ENCODE data around the gene ABCA1.
"Not testable (repeated sequence)": the region's sequence is repeated elsewhere in the genome, so short reads cannot be mapped to it uniquely, and the experiment has no call there.

Gene ABCA1

DNA sequence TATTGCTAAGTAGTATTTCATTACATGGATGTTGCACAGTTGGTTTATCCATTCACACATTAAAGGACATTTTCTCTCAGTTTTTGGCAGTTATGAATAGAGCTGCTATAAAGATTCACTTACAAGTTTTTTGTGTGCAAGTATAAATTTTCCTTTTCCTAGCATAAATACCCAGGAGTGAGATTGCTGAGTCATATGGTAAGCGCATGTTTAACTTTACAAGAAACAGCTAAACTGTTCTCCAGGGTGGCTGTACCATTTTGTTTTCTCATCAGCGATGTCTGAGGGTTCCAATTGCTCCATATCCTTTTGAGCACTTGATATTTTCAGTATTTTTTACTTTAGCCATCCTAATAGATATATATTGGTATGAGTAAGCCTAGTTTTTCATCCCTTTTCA, 16.4 kb upstream of the ABCA1 start:
- DNase-seq (ENCODE audit: low spot score): no peak

DNA sequence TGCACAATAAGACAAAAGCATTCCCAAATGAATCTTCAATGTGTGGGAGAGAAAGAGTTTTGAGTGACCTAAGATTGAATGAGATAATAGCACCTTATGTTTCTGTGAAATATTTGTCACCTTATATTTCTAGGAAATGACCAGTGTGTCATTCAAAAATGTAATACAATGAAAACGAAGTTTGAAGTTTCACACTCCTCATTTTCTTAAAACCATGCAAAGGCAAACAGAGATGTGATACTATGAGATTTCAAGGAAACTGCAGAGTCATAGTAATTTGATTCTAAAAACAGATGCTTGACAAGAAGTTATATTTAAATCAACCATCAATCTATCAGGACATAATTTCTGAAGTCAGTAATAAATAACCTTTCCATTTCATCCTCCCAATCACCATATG, 13.6 kb upstream of the ABCA1 start:
- no peak for DNase-seq (ENCODE audit: low spot score)

DNA sequence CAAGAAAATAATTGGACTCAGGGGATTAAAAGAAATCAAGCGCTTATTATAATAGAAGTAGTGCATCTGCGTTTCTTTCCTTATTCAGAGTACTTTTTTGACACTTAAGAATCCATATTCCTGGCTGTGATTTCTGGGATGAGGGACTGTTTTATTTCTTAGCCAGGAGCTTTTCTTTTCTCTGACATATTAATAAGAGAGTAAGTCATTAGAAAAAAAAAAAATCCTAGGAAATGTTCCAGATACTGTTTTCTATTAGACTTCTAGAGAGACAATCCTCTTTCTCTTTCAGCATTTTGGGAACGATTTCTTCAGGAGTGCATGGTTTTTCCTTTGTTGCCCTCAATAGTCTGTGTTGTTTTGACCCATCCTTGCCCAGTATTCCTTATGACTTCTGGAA, 8.3 kb upstream of the ABCA1 start:
- DNase-seq (ENCODE audit: low spot score): no peak

DNA sequence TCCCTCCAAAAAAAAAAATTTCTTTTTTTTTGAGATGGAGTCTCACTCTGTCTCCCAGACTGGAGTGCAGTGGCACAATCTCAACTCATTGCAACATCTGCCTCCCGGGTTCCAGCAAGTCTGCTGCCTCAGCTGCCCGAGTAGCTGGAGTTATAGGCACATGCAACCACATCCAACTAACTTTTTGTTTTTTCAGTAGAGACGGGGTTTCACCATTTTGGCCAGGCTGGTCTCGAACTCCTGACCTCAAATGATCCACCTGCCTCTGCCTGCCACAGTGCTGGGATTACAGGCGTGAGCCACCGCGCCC, 7.5 kb upstream of the ABCA1 start:
- DNase-seq (ENCODE audit: low spot score): not testable (repeated sequence)

DNA sequence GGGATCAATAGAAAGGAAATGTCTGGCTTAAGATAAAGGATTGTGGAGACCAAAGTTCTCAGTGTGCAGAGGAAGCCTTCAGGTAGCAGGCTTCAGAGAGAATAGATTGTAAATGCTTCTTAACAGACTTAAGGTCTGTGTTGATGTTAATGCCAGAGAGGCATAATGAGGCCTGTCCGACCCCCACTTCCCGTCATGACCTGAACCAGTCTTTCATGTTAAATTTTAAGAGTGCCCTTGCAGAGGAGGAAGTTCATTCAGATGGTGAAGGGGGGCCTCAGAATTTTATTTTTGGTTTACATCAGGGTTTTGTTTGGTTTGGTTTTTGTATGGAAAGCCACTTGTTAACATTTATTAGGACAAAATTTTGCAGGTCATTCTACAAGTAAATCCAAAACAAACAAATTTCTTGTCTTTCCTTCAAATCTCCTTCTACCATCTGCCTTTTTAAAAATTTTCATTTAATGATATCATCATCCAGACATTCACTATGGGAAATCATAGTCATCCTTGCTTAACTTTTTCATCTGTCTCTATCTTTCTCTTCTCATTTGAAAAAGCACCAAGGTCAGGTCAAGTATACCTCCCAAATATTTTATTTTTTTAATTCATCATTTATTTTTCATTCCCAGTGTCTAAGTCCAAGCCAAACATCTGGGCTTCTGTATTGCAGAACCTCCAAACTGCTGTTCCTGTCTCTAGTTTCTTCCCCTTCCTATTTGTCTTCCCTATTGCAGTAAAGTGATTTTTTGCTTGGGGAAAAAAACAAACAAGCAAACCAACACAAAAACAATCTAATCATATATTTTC, 6.9 kb upstream of the ABCA1 start:
- no peak for DNase-seq (ENCODE audit: low spot score)

DNA sequence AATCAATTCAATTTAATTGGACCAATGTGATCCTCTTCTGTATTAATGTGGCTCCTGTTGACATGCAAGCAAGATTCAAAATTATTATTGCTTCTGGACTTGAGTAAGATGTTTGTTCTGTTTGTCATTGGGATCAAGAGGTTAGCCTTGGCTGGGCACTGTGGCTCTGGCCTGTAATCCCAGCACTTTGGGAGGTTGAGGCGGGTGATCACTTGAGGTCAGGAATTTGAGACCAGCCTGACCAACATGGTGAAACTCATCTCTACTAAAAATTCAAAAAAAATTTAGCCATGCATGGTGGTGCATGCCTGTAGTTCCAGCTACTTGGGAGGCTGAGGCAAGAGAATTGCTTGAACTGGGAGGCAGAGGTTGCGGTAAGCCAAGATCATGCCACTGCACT, 5.1 kb upstream of the ABCA1 start:
- DNase-seq (ENCODE audit: low spot score): not testable (repeated sequence)

DNA sequence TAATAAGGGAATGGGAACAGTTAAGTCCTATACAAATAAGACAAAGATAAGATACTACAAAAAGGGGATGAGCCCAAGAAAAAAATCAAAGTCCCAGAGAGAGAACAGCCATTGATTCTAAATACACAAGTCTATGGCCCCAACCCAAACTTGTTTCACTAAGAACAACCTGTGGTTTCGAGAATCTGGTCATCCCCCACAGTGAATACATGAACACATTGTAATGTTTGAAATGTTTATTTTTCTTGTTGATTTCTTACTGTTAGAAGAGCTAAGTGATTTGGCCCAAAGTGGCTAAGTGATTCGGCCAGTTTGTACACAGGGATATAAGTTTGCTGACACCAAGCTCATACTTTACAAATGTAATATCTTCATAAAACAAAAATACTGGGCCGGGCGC, 3.3 kb upstream of the ABCA1 start:
- DNase-seq (ENCODE audit: low spot score): no peak

DNA sequence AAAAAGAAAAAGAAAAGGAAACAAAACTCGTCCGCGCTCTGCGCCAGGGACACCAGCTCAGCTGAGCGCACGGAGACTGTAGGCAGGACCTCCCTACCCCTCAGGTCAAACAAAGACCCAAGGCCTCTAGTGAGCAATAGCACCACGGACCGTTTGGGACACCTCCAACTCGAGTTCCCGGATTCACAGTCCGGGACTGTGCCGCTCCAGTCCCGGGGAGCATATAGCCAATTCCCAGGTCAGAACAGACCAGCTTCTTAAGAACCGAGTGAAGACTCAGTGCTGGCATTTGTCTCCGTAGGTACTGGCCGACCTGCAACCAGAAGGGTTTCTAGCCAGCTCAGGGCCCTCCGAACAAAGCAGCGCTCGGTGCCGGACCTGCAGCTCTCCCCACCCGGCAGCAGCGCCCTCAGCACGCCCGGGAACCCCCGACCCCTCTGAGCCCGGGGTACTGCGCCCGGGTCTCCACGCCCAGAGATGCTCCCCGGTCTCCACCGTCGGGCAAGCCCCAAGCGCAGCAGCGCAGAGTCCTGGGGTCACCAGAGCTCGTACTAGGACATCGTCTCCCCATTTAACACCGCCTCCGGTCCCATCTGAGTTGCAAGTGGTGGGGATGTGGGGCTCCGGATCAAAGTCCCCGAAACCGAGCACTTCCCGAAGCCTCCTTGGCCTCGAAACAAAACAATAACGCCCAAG, 591 bp downstream of the ABCA1 start:
- DNase-seq (ENCODE audit: low spot score): peak; percentile 13

DNA sequence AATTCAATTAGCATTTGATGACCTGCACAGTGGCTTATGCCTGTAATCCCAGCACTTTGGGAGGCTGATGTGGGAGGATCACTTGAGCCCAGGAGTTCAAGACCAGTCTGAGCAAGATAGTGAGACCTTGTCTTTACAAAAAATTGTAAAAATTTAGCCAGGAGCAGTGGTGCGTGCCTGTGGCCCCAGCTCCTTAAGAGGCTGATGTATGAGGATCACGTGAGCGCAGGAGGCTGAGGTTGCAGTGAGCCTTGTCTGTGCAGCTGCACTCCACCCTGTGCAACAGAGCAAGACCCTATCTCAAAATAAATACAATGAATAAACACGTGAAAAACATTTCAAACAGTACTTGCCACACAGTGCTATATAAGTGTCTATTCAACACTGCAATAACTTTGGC, 4.2 kb downstream of the ABCA1 start:
- no peak for DNase-seq (ENCODE audit: low spot score)

DNA sequence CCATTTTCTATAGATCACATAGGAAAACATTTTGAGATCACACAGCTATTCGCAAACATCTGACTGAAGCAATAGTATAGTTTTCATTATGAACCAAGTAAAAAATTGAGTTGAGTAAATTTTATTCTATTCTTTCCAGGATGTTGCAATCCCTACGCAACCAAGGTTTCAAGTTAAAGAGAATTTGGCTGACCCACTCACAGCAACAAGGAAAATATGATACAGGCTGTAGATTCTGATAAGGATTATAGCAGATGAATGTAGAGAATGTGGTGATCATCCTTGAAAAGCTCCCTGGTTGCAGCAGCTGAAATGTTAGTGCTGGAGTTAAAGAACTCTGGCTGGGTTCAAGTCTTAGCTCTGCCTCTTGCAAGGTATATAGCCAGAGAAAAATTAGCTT, 4.7 kb downstream of the ABCA1 start:
- DNase-seq (ENCODE audit: low spot score): no peak

DNA sequence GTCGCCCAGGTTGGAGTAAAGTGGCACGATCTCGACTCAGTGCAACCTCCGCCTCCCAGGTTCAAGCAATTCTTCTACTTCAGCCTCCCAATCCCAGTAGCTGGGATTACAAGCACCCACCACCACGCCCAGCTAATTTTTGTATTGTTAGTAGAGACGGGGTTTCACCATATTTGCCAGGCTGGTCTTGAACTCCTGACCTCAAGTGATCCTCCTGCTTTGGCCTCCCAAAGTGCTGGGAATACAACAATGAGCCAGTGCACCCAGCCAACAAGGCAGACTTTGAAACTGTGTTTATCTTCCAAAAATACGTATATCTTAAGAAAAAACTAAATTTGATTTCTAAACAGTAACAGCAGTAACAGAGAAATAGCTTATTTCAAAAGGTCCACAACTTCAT, 5.2 kb downstream of the ABCA1 start:
- DNase-seq (ENCODE audit: low spot score): not testable (repeated sequence)

DNA sequence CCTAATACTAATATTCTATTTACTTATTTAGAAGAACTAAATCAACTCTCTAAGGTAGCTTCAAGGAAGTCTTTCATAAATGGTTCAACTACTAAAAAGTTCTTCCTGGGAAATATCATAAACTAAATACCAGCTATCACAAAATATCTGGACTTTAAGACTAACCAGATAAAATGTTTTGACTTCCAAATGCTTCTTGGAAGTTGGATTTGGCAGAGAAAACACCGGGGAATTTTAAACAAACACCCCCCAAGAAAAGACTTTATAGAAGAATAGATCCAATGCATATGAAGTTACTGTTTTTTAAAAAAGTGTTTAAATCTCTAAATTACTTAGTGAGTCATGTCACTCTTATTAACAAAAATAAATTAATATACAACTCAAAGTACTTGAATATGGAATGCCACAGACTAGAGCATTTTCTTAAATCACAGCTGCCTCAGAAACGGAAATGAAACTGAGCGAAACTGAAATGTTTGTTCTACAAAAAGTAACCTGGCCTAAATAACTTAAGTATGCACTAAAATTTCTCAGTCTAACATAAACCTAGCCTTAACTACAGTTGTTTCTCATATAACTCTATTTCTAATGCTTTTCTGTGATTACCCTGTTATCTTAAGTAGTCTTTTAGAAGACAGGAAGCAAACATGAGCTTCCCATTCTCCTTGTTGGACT, 6.8 kb downstream of the ABCA1 start:
- DNase-seq (ENCODE audit: low spot score): no peak

DNA sequence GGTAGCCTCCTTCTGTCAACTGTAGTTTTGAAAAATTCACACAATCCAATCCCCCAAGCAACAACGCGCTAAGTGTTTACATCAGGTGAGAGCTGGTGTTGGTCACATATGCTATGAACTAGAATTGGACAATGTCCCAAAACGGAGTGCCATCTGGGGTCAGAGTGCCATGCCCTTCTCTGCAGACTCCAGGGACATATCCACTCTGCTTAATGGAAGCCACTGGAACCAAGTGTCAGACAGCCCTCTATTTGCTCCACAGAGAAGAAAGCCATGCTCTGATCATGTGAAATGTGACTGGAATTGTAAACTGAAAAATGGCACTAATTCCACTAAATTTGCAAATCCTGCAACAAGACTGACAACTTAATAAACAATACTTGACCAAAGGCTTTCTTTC, 12.2 kb downstream of the ABCA1 start:
- no peak for DNase-seq (ENCODE audit: low spot score)

DNA sequence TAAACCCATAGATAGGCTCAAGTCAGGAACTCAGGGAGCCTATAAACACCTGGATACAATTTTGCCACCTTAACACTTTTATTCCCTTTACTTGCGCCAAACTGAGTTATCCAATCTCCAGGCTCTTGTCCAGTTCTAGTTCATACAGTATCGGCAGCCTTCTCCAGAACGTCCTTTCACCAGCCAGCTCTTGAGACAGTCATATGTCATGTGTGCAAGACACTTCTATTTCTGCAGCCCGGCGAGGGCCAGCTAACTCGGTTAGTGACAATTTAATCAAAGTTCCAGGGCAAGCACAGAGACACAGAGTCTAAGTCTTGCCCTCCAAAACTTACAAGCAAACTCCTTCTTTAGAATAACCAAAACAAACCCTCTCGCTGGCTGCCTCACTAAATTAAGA, 12.9 kb downstream of the ABCA1 start:
- DNase-seq (ENCODE audit: low spot score): no peak

DNA sequence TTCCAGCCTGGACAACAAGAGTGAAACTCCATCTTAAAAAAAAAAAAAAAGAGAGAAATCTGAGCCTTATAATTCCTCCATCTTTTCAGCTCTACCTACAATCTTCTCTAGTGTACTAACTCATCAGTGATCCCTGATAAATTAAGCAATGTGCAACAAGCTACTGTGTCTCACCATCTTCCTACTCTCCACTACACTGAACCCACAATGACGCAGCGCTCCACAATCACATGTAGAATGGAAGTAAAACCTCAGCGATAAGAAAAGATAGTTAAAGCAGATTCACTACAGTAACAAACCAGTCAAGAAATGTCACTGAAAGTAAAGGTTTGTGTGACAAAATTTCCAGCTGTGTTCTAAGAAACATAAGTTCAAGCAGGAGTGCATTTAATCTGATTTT, 13.5 kb downstream of the ABCA1 start:
- no peak for DNase-seq (ENCODE audit: low spot score)

DNA sequence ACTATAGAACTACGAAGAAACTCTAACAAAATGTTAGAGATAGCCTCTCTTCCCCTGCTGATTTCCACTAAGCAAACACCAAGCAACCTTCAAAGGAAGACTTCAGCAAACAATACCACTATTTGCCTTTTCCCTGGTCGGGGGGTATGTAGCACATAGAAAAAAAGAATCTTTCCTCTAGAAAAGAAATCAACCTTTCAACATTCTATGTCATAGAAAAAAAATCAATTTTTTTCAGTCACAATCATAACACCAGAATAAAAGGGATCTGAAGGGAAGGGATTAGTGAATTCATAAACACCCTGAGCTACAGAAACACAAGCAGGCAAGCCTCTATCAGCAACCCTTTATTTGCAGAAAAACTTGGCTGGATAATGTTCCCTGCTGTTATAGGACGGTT, 15.3 kb downstream of the ABCA1 start:
- DNase-seq (ENCODE audit: low spot score): no peak

DNA sequence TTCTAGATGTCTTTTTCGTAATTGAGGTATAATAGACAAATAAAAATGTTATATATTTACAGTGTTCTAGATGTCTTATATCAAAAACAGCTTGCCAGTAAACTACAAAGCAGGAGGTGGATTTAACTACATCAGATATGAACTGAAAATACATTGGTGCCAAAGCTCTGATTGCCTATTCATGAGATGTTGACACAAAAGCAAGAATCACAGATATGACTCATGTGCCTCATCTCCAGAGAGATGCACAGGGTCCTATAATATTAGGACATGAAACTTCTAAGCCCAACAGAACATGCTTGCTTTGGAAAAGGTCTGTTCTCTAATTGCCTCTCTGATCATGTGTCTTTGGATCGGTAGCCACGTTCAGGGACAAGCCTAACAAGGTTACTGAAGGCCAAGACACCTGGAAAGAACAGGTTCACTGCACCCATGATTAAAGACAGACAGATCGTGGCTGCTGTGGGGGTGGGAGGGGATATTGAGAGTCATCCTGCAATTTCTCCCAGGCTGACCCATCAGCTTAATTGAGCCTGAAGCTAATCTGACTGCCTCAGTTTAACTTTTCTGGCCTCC, 16.8 kb downstream of the ABCA1 start:
- DNase-seq (ENCODE audit: low spot score): no peak

DNA sequence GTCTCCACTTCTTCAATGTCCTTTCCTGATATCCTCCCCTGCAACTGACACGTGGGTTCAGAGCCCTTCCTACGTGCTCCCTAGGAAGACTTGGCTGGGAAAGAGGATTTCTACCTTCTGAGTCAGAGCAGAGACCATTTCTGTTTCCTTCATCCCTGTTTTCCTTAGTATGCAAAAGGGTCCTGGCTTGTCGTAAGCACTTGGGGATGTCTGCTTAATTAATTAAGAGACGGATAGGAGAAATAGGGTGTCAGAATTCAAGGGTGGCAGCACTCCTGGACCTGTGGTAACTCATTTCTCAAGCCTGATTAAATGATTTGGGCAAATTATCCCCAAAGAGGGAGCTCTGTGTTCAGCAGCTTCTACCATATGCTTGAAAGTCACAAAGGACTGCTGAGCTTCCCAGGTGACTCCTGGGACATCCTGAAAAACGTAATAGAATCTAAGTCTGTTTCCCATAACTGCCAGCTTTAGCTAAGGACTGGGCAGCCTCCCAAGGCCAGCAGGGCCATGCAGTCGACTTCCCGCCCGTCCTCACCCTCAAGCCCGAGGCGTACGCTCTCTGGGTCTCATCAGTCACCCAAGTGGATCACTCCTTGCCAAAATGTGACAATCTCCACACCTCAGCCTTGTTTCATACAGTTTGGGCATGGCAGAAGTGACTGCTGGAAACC, 20.5 kb downstream of the ABCA1 start:
- no peak for DNase-seq (ENCODE audit: low spot score)

DNA sequence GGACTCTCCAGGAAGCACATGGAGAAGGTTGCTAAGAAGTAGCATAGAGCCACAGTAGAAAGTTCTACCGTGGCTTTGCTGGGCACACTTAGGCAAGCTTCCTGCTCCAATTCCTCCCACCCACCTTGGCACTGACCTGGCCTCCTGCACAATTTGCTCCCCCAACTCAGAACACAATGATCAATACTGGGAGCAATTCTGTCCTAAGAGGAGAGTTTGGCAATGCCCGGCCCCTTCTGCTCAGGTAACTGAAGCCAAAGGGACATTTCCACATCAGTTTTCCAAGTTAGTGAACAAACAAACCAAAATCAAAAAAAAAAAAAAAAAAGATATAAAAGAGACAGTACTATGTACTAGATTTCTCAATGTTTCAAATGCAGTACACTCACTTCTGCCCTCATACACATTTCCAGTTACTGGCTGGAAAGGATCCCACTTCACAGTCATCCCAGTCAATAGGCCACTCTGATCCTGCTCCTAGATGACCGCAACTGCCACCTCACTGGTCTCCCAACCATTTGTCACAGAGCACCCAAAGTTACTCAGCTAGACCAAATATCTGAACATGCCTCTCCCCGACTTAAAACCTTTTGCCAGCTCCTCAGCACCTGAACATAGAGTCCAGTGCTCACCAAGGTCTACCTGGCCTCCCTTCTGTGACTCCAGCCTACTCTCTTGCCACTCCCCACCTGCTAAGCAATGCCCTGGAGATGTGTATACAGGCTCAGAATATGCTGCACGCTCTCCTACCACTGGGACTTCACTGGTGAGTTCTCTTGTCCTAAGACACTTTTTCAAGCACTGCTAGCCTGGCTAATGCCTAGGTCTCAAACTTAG, 21.3 kb downstream of the ABCA1 start:
- DNase-seq (ENCODE audit: low spot score): no peak

DNA sequence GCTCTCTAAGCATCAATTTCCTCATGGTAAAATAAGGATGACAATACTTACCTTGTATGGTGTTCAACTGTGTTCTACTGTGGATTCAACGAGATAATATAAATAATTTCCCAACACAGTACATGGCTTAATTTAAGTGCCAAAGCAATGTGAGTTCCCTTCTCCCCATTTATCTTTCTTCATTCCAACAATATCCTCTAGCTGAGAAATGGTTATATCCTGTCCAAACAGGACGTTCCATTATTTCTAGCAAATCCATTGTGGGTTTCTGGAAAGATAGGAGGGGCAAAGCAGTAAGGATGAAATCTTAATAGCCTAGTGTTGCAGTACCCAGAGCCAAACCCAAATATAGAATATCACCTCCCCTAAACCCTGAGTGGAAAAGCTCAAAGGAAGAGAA, 22.0 kb downstream of the ABCA1 start:
- DNase-seq (ENCODE audit: low spot score): no peak

DNA sequence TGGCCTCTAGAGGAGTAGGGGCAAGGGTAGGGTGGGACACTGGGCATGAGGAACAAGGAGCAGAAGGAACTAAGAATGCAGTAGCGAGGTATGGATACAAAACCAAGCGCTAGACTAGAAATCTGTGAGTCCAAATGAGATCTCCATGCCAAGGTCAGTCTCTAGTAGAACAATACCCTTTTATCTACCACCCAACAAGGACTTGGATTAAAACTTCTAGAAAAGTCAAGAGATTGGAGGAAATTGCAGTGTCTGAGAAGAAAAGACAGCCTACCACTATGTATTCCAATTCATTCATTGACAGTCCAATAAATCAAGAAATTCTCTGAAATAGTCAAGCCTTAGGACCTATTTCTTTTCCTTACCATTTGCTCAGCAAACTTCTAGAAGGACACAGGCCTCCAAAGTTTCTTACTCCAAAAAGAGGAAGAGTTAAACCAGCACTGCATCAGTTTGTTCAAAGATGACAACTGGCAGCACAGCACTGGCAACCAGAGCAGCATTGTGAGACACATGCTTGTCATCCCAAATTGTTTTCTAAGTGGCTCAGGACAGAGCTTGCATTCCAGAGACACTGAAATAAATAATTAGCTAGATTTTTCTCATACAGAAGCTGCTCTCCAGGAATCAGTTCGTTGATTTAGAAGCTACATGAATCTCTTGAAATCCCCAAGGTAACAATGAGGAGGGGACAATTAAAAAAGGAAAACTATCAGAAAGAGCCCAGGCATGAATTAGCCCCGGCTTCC, 22.6 kb downstream of the ABCA1 start:
- DNase-seq (ENCODE audit: low spot score): no peak

Measured in hematopoietic multipotent progenitor cell treated with erythropoietin and hydrocortisone succinate and interleukin-3 and kit ligand, for 17 days (in vitro differentiated cells).